ENCODE measurements around the gene AKR1C1. TPM values are rescaled to one million over a fixed set of nuclear protein-coding genes. Genes with fewer than 3 reads are reported as not detected.

Gene AKR1C1
- total RNA-seq, 1 experiment from 2014 or later, result 10.2 TPM

GRCh38 chr10:4926400-4926799 is 36.8 kb upstream of the AKR1C1 start:
- Mint-ChIP-seq H3K27me3 (ENCODE audit: unreplicated experiment) (no peaks in the 10 kb centered on the region), H3K27ac (ENCODE audit: unreplicated experiment) (no peak overlapping the region), H3K9me3 (ENCODE audit: low read depth, unreplicated experiment) (peaks cover 3% of the 10 kb centered on the region), H3K4me3 (ENCODE audit: low read depth, unreplicated experiment) (no peak overlapping the region), H3K4me1 (ENCODE audit: low read depth, unreplicated experiment) (peaks cover 4% of the 10 kb centered on the region), H3K36me3 (ENCODE audit: insufficient read depth, unreplicated experiment) (no peaks in the 10 kb centered on the region)
- no TSS peak for BruUV-seq (replicated peaks)
- intact Hi-C loops (cut with micrococcal nuclease; ENCODE audit: unreplicated experiment), result no loop called here
- CTCF ChIA-PET, result no interaction called here
- no peak for TF ChIP-seq CTCF (IDR thresholded peaks at IDR 0.05; ENCODE audit: unreplicated experiment)
- no peak for DNase-seq

- intact Hi-C loops (cut with micrococcal nuclease; ENCODE audit: unreplicated experiment), result no loop called here
- no peak for TF ChIP-seq CTCF (IDR thresholded peaks at IDR 0.05; ENCODE audit: unreplicated experiment)
- no TSS peak for BruUV-seq (replicated peaks)
- CTCF ChIA-PET, result no interaction called here
- DNase-seq, result peak; percentile 8
- Mint-ChIP-seq H3K27ac (ENCODE audit: unreplicated experiment) (no peak overlapping the region), H3K27me3 (ENCODE audit: unreplicated experiment) (no peaks in the 10 kb centered on the region), H3K4me1 (ENCODE audit: low read depth, unreplicated experiment) (peaks cover 8% of the 10 kb centered on the region), H3K36me3 (ENCODE audit: insufficient read depth, unreplicated experiment) (no peaks in the 10 kb centered on the region), H3K9me3 (ENCODE audit: low read depth, unreplicated experiment) (peaks cover 6% of the 10 kb centered on the region), H3K4me3 (ENCODE audit: low read depth, unreplicated experiment) (no peak overlapping the region)
These were observed 31.6 kb upstream of the AKR1C1 start for GRCh38 chr10:4931587-4931986.

- H3K36me3 Mint-ChIP-seq (ENCODE audit: insufficient read depth, unreplicated experiment), result no peaks in the 10 kb centered on the region
- no peak overlapping the region for H3K4me3 Mint-ChIP-seq (ENCODE audit: low read depth, unreplicated experiment)
- no peak for DNase-seq
- H3K9me3 Mint-ChIP-seq (ENCODE audit: low read depth, unreplicated experiment), result peaks cover 6% of the 10 kb centered on the region
- H3K4me1 Mint-ChIP-seq (ENCODE audit: low read depth, unreplicated experiment), result peaks cover 24% of the 10 kb centered on the region
- CTCF ChIA-PET, result no interaction called here
- intact Hi-C loops (cut with micrococcal nuclease; ENCODE audit: unreplicated experiment), result no loop called here
- TF ChIP-seq CTCF (IDR thresholded peaks at IDR 0.05; ENCODE audit: unreplicated experiment), result no peak
- H3K27me3 Mint-ChIP-seq (ENCODE audit: unreplicated experiment), result no peaks in the 10 kb centered on the region
- no TSS peak for BruUV-seq (replicated peaks)
- no peak overlapping the region for H3K27ac Mint-ChIP-seq (ENCODE audit: unreplicated experiment)
These were observed 28.7 kb upstream of the AKR1C1 start for GRCh38 chr10:4934391-4934987.

- H3K4me1 Mint-ChIP-seq (ENCODE audit: low read depth, unreplicated experiment), result peaks cover 38% of the 10 kb centered on the region
- intact Hi-C loops (cut with micrococcal nuclease; ENCODE audit: unreplicated experiment), result no loop called here
- H3K36me3 Mint-ChIP-seq (ENCODE audit: insufficient read depth, unreplicated experiment), result no peaks in the 10 kb centered on the region
- H3K4me3 Mint-ChIP-seq (ENCODE audit: low read depth, unreplicated experiment), result no peak overlapping the region
- H3K27me3 Mint-ChIP-seq (ENCODE audit: unreplicated experiment), result no peaks in the 10 kb centered on the region
- TF ChIP-seq CTCF (IDR thresholded peaks at IDR 0.05; ENCODE audit: unreplicated experiment), result no peak
- H3K27ac Mint-ChIP-seq (ENCODE audit: unreplicated experiment), result no peak overlapping the region
- peaks cover 3% of the 10 kb centered on the region for H3K9me3 Mint-ChIP-seq (ENCODE audit: low read depth, unreplicated experiment)
- no TSS peak for BruUV-seq (replicated peaks)
- CTCF ChIA-PET, result no interaction called here
- no peak for DNase-seq
These were observed 25.9 kb upstream of the AKR1C1 start for GRCh38 chr10:4937346-4937745.
